LHCN-M2 (cell line): ENCODE results near the gene NFYA. TPM values are rescaled to one million over a fixed set of nuclear protein-coding genes. Genes with fewer than 3 reads are reported as not detected.

ENCODE experiments used
- DNase-seq: peaks from one replicate; pipeline ENCODE4 v3.0.0-alpha.2; 2012; ENCODE audit warnings: low read depth
- total RNA-seq: library from RNA; depleted of rRNA; stranded (reverse); fragments of >200 nt; gene quantifications from 2 replicates; pipeline ENCODE4 v1.2.3, GENCODE V29; 2014

The NFYA gene
- total RNA-seq, 1 experiment from 2014 or later = 18.8 TPM

- DNase-seq = no peak
Observed at GRCh38 chr6:41046084-41046483, 26.7 kb upstream of the NFYA start.

- DNase-seq = no peak
Observed at GRCh38 chr6:41047306-41047705, 25.5 kb upstream of the NFYA start.

DNA sequence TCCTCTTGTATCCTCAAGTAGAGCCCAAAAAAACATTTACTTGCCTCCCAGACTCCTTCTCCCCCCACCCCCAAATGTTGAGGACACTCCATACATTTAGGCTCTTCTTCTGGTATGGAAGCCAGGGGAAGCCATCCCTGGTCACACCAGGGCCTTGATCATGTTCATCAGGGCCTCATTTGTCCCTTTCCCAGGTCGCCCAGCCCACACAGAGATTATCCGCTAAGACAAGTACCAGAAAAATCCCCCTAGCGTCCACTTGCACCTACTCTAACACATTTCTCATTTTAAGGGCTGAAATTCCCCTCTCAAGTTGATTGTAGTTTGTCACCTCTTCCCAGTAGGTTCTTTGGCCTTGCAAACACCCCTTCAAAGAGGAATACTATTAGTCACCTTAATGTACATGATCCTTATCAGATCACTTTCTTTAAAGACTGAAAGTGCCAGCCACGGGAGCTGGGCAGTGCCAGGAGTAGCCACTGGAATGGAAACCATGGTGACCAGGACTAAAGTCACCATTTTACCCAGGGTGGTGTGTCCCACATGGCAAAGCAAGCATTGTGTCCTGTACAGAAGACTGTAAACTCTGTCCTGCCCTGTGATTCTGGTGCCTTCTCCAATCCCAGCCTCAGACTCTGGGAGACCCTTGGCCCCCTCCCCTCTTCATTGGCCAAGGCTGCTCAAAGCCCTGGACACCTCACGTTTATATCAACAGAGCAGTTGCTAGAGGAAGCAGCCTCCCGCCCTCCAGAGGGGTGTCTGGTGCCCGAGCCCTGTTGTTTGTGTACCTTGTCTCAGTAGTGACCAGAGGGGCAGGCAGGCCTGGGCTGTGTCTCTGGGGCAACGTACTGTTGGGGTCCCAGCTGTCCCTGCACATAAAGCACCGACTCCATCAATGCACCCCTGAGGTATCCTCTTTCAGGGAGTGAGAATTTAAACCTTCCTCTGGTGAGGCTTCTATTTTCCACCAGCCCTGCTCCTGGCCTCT lies 24.7 kb upstream of the NFYA start:
- DNase-seq = no peak

DNA sequence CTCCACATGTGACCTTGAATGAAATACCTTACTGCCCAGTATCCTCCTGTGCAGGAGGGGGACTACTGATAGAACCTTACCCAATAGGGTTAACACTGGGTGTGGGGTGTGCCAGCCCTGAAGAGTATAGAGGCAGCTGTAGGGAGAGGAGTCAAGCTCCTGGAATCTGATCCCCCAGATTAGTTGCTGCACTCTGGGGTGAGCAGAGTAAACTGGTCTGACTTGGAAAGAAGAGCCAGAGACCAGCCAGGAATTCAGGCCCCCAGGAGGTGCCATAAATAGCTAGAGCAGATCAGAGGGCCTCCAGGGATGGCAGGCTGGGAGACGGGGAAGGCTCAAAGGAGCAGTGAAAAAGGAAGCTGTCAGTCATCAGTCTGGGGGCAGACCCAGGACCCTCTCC lies 23.3 kb upstream of the NFYA start:
- DNase-seq = no peak

DNA sequence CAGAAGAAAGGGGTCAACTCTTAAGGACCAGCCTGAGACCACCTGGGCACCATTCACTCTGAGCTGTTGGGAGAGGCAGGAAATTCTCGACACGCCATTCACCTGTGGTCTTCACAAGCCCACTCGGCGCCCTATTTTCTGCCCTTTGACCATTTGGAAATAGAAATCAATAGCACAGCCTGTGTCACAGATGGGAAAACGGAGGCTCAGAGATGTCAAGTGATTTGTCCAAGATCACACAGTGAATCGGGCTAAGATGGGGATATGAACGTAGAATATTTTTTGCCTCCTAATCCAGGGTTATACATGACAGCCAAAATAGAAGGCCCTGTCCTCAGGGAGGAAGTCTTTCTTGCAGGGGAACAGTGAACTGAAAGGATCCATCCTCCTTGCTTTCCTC lies 22.8 kb upstream of the NFYA start:
- no peak for DNase-seq

DNA sequence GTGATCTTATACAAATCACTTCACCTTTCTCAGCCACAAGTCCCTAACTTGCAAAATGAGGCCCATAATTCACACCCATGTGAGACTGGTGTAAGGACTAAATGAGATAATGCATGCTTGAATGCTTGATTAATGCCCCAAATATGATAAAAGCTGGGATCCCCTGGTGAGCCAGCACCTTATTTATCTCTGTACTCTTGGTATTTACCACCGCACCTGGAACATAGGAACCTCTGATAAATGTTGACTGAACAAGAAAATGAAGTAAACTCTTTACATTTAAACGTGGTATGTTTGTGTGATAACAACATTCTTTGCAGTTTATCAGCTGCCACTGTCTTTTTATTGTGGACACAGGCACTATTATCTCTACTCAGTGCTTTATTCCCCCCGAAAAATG lies 22.2 kb upstream of the NFYA start:
- DNase-seq = no peak

DNA sequence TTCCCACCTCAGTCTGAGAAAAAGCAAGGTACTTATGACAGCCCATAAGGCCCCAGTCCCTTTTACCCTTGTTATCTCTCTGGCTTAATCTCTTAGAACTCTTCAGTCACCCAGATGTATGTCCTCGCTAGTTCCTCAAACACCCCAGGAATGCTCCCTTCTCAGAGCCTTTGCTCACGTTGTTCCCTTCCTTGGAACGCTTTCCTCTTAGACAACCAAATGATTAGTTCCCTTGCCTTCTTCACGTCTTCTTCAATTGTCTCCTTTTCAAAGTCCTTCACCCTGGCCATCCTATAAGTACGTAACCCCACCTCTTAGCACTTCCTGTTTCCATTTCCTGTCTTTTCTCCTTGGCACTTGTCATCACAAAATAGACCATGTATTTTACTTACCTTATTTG lies 20.9 kb upstream of the NFYA start:
- no peak for DNase-seq

- DNase-seq = no peak
Observed at GRCh38 chr6:41053041-41053440, 19.7 kb upstream of the NFYA start, which contains the start of gene APOBEC2. Gene APOBEC2, plus strand, starts transcription at chr6:41053202. Its CDS starts 146 bp downstream, at chr6:41053348.

DNA sequence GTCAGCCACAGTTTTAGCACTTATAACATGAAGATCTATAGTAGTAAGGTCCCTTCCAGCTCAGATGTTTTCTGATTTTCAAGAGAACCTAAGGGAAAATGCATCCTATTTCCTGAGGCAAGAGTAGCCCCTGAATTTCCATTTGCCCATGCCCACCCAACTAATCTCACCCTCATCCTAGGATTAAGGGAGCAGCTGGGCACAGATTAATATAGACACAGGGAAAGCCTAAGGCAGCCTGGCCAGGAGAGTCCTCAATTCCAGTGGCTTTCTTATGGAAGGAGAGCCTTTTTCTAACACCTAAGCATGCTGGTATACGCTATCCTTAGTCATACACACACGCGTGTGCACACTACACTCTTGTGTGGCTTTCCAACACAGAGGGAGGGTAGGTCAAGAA lies 18.3 kb upstream of the NFYA start:
- no peak for DNase-seq

DNA sequence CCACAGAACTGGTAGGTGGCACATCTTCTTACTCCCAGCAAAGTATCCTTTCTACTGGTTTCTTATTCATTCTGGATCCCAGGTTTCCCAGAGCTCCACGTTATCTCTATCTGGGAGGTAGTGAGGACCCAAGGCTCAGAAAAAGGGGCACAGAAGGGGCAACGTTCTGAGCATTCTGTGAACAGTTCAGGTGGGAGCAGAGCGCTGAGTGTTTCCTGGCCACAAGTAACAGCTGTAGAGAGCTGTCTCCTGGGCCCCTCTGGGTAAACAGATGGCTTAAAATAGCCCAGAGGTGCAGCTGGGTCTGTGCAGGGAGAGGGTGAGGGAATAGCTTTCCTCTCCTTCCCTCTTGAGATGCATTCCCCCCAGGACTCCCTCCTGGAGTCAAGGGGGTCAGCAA lies 17.6 kb upstream of the NFYA start:
- DNase-seq = no peak

GRCh38 chr6:41056768-41057490 lies 15.8 kb upstream of the NFYA start:
- DNase-seq = no peak

- no peak for DNase-seq
Observed at GRCh38 chr6:41058783-41059181, 14.0 kb upstream of the NFYA start.

- peak; percentile 5 for DNase-seq
Observed at GRCh38 chr6:41059556-41059955, 13.2 kb upstream of the NFYA start.

DNA sequence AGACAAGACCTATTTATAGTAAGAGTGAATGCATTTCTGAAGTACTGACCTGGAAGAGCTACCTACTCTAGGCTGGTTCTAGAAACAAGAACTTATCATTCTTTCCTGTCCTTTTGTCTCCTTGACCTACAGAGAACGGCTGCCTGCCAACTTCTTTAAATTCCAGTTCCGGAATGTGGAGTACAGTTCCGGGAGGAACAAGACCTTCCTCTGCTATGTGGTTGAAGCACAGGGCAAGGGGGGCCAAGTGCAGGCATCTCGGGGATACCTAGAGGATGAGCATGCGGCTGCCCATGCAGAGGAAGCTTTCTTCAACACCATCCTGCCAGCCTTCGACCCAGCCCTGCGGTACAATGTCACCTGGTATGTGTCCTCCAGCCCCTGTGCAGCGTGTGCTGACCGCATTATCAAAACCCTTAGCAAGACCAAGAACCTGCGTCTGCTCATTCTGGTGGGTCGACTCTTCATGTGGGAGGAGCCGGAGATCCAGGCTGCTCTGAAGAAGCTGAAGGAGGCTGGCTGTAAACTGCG lies 11.5 kb upstream of the NFYA start:
- no peak for DNase-seq

- no peak for DNase-seq
Observed at GRCh38 chr6:41062056-41062455, 10.7 kb upstream of the NFYA start.

DNA sequence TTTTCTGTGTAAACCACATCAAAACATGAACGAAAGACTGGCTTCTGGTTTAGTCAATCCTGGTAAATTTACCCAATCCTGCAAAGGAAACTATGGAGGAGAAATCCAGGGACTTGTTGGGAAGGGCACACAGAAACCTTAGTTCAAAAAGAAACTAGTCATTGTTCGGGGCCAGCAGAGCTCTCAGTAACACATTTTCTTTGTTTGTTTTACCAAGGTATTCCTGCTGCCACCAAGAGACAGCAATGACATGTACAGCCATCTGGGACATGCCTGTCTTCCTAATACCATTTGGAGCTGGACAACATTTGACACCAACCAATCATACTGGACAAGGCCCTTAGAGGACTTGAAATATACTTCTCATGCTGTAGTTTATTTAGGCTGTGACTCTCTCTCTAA lies 8.9 kb upstream of the NFYA start:
- DNase-seq = no peak

DNA sequence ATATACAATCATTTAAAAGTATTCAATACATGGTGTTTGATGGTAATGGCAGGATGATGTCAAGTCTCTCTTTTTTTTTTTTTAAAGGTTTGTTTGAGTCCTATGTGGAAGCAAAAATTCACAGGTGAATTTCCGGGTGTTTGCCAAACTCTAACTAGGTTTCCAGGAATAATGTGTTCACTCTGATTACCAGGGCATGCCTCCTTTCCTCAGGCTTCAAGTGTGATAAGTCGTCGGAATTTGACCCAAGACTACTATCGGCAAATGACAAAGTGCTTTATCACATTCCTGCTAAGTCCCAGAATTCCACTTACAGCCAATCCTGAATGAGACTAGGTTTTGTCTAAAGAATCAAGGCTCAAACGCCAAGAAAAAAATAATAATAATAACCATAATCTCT lies 7.9 kb upstream of the NFYA start:
- DNase-seq = no peak

DNA sequence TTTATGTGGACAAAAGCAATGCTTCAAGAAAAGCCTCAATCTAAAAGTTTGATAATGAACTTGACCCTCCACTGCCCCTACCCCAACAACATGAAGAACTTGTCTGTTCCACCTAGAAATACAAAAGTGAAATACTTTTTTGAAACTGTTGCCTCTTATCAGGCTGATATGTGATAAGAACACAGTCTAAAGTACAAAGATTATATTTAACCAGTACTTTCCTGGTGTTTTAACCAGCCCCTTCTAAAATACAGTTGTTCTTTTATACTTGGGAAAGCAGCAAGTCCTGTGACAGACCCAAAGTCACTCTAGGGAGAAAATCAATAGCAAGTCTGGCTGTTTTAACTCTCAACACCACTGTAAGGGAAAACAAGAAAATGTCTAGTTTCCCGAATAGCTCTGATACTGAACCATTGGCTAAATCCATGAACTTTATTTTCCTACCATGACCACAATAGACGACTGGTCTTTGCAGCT lies 7.2 kb upstream of the NFYA start:
- no peak for DNase-seq

DNA sequence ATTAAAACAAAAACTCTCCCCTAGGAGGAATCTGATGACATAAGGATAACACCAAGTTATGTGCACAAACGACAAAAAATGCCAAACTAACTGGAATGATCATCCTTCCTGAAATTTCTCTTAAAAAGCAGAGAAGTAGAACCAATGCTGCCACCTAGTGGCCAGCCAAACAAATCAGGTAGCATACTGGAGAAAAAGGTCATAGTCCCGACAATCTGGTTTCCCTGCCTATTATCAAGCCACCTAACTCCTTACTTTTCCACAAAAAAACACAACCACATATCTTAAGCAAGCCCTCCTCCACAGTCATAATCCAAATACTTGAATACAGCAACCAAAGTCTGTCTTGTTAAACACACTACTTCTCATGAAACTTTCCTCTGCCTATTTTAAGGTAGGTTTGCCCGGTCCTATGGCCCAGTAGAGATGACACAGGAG lies 5.9 kb upstream of the NFYA start:
- peak; percentile 68 for DNase-seq

DNA sequence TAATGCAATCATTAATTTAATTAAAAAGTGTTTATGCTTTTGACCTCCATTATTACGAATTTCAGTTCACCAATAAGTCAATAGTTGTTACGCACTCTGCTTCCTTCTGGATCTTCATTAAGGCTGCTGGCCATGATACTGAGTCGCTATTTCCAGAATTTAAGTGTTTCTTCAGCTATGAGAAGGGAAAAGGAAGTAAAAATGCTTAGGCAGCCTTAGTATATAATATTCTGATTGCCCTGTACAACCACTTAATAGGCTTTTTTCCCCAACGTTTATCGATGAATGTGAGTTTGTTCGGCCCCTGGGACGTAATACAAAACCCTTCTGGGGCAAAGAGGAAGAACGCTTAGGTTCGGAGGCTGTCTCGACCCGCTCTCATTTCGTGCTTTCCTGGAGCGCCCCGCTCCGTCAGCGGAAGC lies 1.3 kb upstream of the NFYA start:
- DNase-seq = no peak

- DNase-seq = peak; percentile 99
Observed at GRCh38 chr6:41071923-41072835, 595 bp upstream of the NFYA start, which contains the start of gene OARD1. Gene OARD1, minus strand, starts transcription at chr6:41072356. Its CDS starts 722 bp downstream, at chr6:41071634.
